PC-3 (cell line): Measurements from ENCODE around the gene KCNK5. TPM values are rescaled to one million over a fixed set of nuclear protein-coding genes. Genes with fewer than 3 reads are reported as not detected.

Experiments
- ATAC-seq: fragments of 200-7000 bp; cut with Tn5 transposase; 2 replicates; pipeline ENCODE4 v1.9.1; 2020; ENCODE audit warnings: mild to moderate bottlenecking, moderate library complexity
- BruUV-seq: library from RNA; stranded (reverse); fragments of 400-500 nt; replicated peaks from 2 replicates; lab custom pipeline; 2021; lab: Mats Ljungman, UMichigan
- CTCF ChIA-PET: fragments of 300-600 bp; sonication (Branson Sonifier 250); formaldehyde crosslinking; loops from one replicate; lab custom pipeline; 2022; ENCODE audit warnings: antibody characterized with exemption; lab: Charles Lee
- POLR2A ChIA-PET: fragments of 300-600 bp; sonication (Branson Sonifier 250); formaldehyde crosslinking; loops from one replicate; lab custom pipeline; 2022; ENCODE audit warnings: antibody characterized with exemption; ENCODE audit not compliant: unreplicated experiment; lab: Charles Lee
- DNase-seq: peaks from one replicate; pipeline ENCODE4 v3.0.0-alpha.2; 2015
- H2AFZ ChIP-seq: fragments of 300-600 bp; sonication (generic); 2 replicates; pipeline ENCODE4 v1.6.0; 2016; ENCODE audit warnings: antibody characterized with exemption, low read length
- H3F3A ChIP-seq: fragments of 300-600 bp; sonication (generic); one replicate; pipeline ENCODE4 v1.6.0; 2017; ENCODE audit warnings: antibody characterized with exemption, low read length, control low read depth, mild to moderate bottlenecking; ENCODE audit not compliant: unreplicated experiment
- H3K27ac ChIP-seq: fragments of 300-600 bp; sonication (generic); 2 replicates; pipeline ENCODE4 v1.5.1; 2016; ENCODE audit warnings: mild to moderate bottlenecking, low read length
- H3K27me3 ChIP-seq: fragments of 300-600 bp; sonication (generic); 2 replicates; pipeline ENCODE4 v1.6.1; 2016; ENCODE audit warnings: low read length, mixed read lengths
- H3K36me3 ChIP-seq: fragments of 300-600 bp; sonication (generic); 2 replicates; pipeline ENCODE4 v1.6.1; 2016; ENCODE audit warnings: low read depth, mixed run types, low read length, mixed read lengths
- H3K4me1 ChIP-seq: fragments of 300-600 bp; sonication (generic); 2 replicates; pipeline ENCODE4 v1.5.1; 2016; ENCODE audit warnings: low read length; ENCODE audit not compliant: insufficient read depth
- H3K4me2 ChIP-seq: fragments of 300-600 bp; sonication (generic); 2 replicates; pipeline ENCODE4 v1.6.0; 2016; ENCODE audit warnings: low read length
- H3K4me3 ChIP-seq: fragments of 300-600 bp; sonication (generic); 2 replicates; pipeline ENCODE4 v1.5.1; 2016; ENCODE audit warnings: mild to moderate bottlenecking, low read length, mixed read lengths
- H3K79me2 ChIP-seq: fragments of 300-600 bp; sonication (generic); 2 replicates; pipeline ENCODE4 v1.6.1; 2017; ENCODE audit warnings: low read length, mixed read lengths
- H3K9ac ChIP-seq: fragments of 300-600 bp; sonication (generic); 2 replicates; pipeline ENCODE4 v1.6.0; 2016; ENCODE audit warnings: mild to moderate bottlenecking, low read length
- H3K9me2 ChIP-seq: fragments of 300-600 bp; sonication (generic); replicated peaks from 2 replicates; pipeline ENCODE4 v1.6.1; 2016; ENCODE audit warnings: mixed run types, low read length, mixed read lengths
- H3K9me3 ChIP-seq: fragments of 300-600 bp; sonication (generic); 2 replicates; pipeline ENCODE4 v1.6.1; 2016; ENCODE audit warnings: low read length, mixed read lengths
- H4K20me1 ChIP-seq: fragments of 300-600 bp; sonication (generic); 2 replicates; pipeline ENCODE4 v1.6.1; 2016; ENCODE audit warnings: low read length, mixed read lengths
- CTCF ChIP-seq: fragments of 300-600 bp; sonication (generic); conservative IDR thresholded peaks from 2 replicates; pipeline ENCODE4 v1.5.1; 2017; ENCODE audit warnings: antibody characterized with exemption, low read depth, mild to moderate bottlenecking, low read length
- EZH2 ChIP-seq: fragments of 300-600 bp; sonication (generic); IDR thresholded peaks from one replicate; pipeline ENCODE4 v1.6.1; 2017; ENCODE audit warnings: antibody characterized with exemption, mild to moderate bottlenecking, low read length; ENCODE audit not compliant: unreplicated experiment
- EZH2phosphoT487 ChIP-seq: fragments of 300-600 bp; sonication (generic); IDR thresholded peaks from 2 replicates; pipeline ENCODE4 v1.6.1; 2018; ENCODE audit warnings: mild to moderate bottlenecking, antibody characterized with exemption, low read length, borderline replicate concordance
- intact Hi-C: fragments of 100-400 bp; cut with micrococcal nuclease; formaldehyde crosslinking; loops from 2 replicates; pipeline ENCODE4 v1.9.0; 2023
- total RNA-seq: library from RNA; depleted of rRNA; stranded (reverse); fragments of >200 nt; gene quantifications from 2 replicates; pipeline ENCODE4 v1.2.3, GENCODE V29; 2014

The KCNK5 gene
- total RNA-seq, 1 experiment from 2014 or later = 3.5 TPM

GRCh38 chr6:39167321-39167720, 62.0 kb downstream of the KCNK5 start:
- no peaks in the 10 kb centered on the region for H3K9me3 ChIP-seq
- no peaks in the 10 kb centered on the region for H4K20me1 ChIP-seq
- H3K36me3 ChIP-seq = no peaks in the 10 kb centered on the region
- H3K9ac ChIP-seq = no peak overlapping the region
- DNase-seq = no peak
- TF ChIP-seq EZH2 (no peak), EZH2phosphoT487 (no peak), CTCF (no peak)
- POLR2A ChIA-PET = no interaction called here
- no peaks in the 10 kb centered on the region for H3K9me2 ChIP-seq
- peaks cover 26% of the 10 kb centered on the region for H3K4me1 ChIP-seq
- H3K27ac ChIP-seq = no peak overlapping the region
- H3K4me3 ChIP-seq = no peak overlapping the region
- intact Hi-C loops = no loop called here
- peaks cover 17% of the 10 kb centered on the region; the same call in 1 of the 2 replicates for H3K27me3 ChIP-seq
- BruUV-seq = no TSS peak
- no peaks in the 10 kb centered on the region for H3F3A ChIP-seq
- CTCF ChIA-PET = no interaction called here
- no peak for ATAC-seq
- no peaks in the 10 kb centered on the region for H3K79me2 ChIP-seq
- H2AFZ ChIP-seq = no peak overlapping the region
- H3K4me2 ChIP-seq = no peak overlapping the region

- intact Hi-C loops = loop anchor here (1.0 kb wide), 1 partner anchor 136 kb away; no protein-coding TSS in a partner anchor
- BruUV-seq = no TSS peak
- DNase-seq (no peak), ATAC-seq (no peak)
- no peaks in the 10 kb centered on the region for H3K9me2 ChIP-seq
- no peaks in the 10 kb centered on the region for H3K9me3 ChIP-seq
- H3K36me3 ChIP-seq = no peaks in the 10 kb centered on the region
- no peak overlapping the region for H2AFZ ChIP-seq
- no peak overlapping the region for H3K4me3 ChIP-seq
- no peaks in the 10 kb centered on the region for H4K20me1 ChIP-seq
- peaks cover 17% of the 10 kb centered on the region; the same call in 1 of the 2 replicates for H3K27me3 ChIP-seq
- H3K4me2 ChIP-seq = no peak overlapping the region
- H3K4me1 ChIP-seq = peaks cover 26% of the 10 kb centered on the region
- TF ChIP-seq EZH2phosphoT487 (no peak), CTCF (no peak), EZH2 (no peak)
- H3K79me2 ChIP-seq = no peaks in the 10 kb centered on the region
- POLR2A ChIA-PET = no interaction called here
- CTCF ChIA-PET = no interaction called here
- no peaks in the 10 kb centered on the region for H3F3A ChIP-seq
- H3K27ac ChIP-seq = no peak overlapping the region
- H3K9ac ChIP-seq = no peak overlapping the region
Measured at GRCh38 chr6:39166912-39167290, 62.4 kb downstream of the KCNK5 start.

- DNase-seq (peak; percentile 85), ATAC-seq (peak; percentile 78)
- Histone ChIP-seq H3K4me1 (peaks cover 26% of the 10 kb centered on the region), H2AFZ (no peak overlapping the region), H3K27ac (no peak overlapping the region), H4K20me1 (no peaks in the 10 kb centered on the region), H3K27me3 (peaks cover 22% of the 10 kb centered on the region; the same call in 1 of the 2 replicates), H3K4me3 (no peak overlapping the region), H3K9me2 (no peaks in the 10 kb centered on the region), H3K4me2 (no peak overlapping the region), H3K79me2 (no peaks in the 10 kb centered on the region), H3F3A (no peaks in the 10 kb centered on the region), H3K9ac (no peak overlapping the region), H3K36me3 (no peaks in the 10 kb centered on the region), H3K9me3 (no peaks in the 10 kb centered on the region)
- ChIA-PET CTCF (no interaction called here), POLR2A (no interaction called here)
- BruUV-seq = no TSS peak
- intact Hi-C loops = loop anchor here (1.0 kb wide), 1 partner anchor 137 kb away; no protein-coding TSS in a partner anchor
- no peak for TF ChIP-seq EZH2phosphoT487
- peak; percentile 93 for TF ChIP-seq CTCF
- TF ChIP-seq EZH2 = no peak
Measured at GRCh38 chr6:39166189-39166911, 62.9 kb downstream of the KCNK5 start.
